ENCODE data around the gene PARVB. TPM values are rescaled to one million over a fixed set of nuclear protein-coding genes. Genes with fewer than 3 reads are reported as not detected.
A peak's percentile ranks its signal among the peaks of the same experiment; 100 is the strongest.

The PARVB gene
- total and polyA plus RNA-seq, 2 of the 8 experiments (the other 6 are each of a cell fraction or from before 2014, with no cell fraction given): 14.5 to 18.6 TPM

DNA sequence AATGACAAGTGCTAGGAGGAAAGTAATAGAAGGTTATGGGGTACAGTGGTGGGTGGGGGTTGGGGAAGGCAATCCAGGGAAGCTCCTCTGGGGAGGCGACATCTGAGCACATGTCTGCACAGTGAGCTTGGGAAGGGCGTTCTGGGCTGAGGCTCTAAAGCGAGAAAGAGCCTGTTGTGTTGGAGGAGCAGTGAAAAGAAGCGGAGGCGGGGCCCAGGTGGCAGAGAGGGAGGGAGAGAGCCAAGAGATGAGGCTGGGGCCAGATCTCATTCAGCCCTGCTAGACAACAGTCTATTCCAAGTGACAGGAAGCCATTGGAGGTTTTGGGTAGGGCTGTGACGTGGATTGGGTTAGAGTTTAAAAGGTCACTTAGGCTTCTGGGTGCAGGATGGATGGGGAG, 101.3 kb downstream of the PARVB start:
- H3K18ac ChIP-seq (ENCODE audit: extremely low read depth, low read length): no peak overlapping the region
- H3K56ac ChIP-seq (replicated peaks; ENCODE audit: insufficient read length, low read depth, low read length): peak overlapping the region; percentile 6
- no peak overlapping the region for H3K4ac ChIP-seq (replicated peaks; ENCODE audit: insufficient read length, low read depth, low read length)
- no peak overlapping the region for H3K27ac ChIP-seq (ENCODE audit: low read depth, low read length)
- peaks cover 13 to 16% of the 10 kb centered on the region in 2 experiments for H3K9me3 ChIP-seq (ENCODE audit: insufficient read depth in 2 of 2, low read depth in 1 of 2, low read length in 1 of 2)
- FAIRE-seq (no peak), DNase-seq (ENCODE audit: low read depth in 1 of 2, low spot score in 2 of 2) (no peak)
- H2BK20ac ChIP-seq (ENCODE audit: low read length): no peak overlapping the region
- H2BK5ac ChIP-seq (ENCODE audit: low read depth, low read length): no peak overlapping the region
- no peak overlapping the region for H2BK15ac ChIP-seq (ENCODE audit: low read length)
- H4K5ac ChIP-seq (ENCODE audit: insufficient read length, low read depth, low read length): no peak overlapping the region
- no peak overlapping the region for H2AFZ ChIP-seq (ENCODE audit: low read length)
- H3K36me3 ChIP-seq (ENCODE audit: control insufficient read depth in 2 of 4, insufficient read depth in 4 of 4, low read length in 3 of 4): 0 out of 8 replicates have a peak, but pooled peaks cover 0 to 2% (median 0%) of the 10 kb centered on the region in 4 experiments
- no peak overlapping the region for H3K14ac ChIP-seq (ENCODE audit: insufficient read length)
- ChIA-PET POLR2A (ENCODE audit: partially characterized antibody) (no interaction called here), CTCF (ENCODE audit: partially characterized antibody) (interaction anchor here (0.5 to 0.7 kb wide), 2 partner anchors 14 to 82 kb away, joined by 3 read pairs; no protein-coding TSS in a partner anchor)
- H4K20me1 ChIP-seq (replicated peaks in 1 of 2; ENCODE audit: control insufficient read depth in 1 of 2, insufficient read depth in 2 of 2, low read length in 2 of 2): no peaks in the 10 kb centered on the region
- no peak overlapping the region for H2BK12ac ChIP-seq (ENCODE audit: low read depth, low read length)
- no peaks in the 10 kb centered on the region for H3K23me2 ChIP-seq (ENCODE audit: low read depth, low read length)
- no peak overlapping the region for H2BK120ac ChIP-seq (replicated peaks; ENCODE audit: low read depth, low read length)
- no peak overlapping the region for H2AK5ac ChIP-seq (ENCODE audit: low read depth, low read length)
- no peak overlapping the region for H3K4me3 ChIP-seq (ENCODE audit: extremely low read depth in 1 of 4, insufficient read depth in 2 of 4, low read depth in 3 of 4, low read length in 4 of 4)
- WGBS, 2 experiments (ENCODE audit: extremely low coverage in 1 of 2, insufficient coverage in 1 of 2, insufficient read length in 1 of 2, insufficient replicate concordance in 2 of 2, low coverage in 1 of 2, low lambda C conversion rate in 2 of 2, missing lambda C conversion rate in 1 of 2): 82% methylated on average over 2 of the region's 6 CpGs; no CpG with 5 or more reads in 1 of the 2 experiments
- no peaks in the 10 kb centered on the region for H3K27me3 ChIP-seq (replicated peaks in 1 of 4; ENCODE audit: control insufficient read depth in 3 of 4, extremely low read depth in 1 of 4, insufficient read depth in 3 of 4, low read length in 3 of 4)
- no peaks in the 10 kb centered on the region for H3K79me1 ChIP-seq (ENCODE audit: low read depth, low read length)
- no peaks in the 10 kb centered on the region for H3K79me2 ChIP-seq (ENCODE audit: control insufficient read depth in 1 of 2, insufficient read depth in 2 of 2, low read length in 2 of 2)
- no peak overlapping the region for H4K91ac ChIP-seq (replicated peaks; ENCODE audit: insufficient read length, low read length)
- peaks cover 0 to 2% (median 0%) of the 10 kb centered on the region in 4 experiments; a peak in 2 of 7 replicates for H3K4me1 ChIP-seq (replicated peaks in 1 of 4; ENCODE audit: control insufficient read depth in 3 of 4, insufficient read depth in 4 of 4, low read length in 3 of 4)
- H4K8ac ChIP-seq (ENCODE audit: extremely low read depth, insufficient read depth, low read length): no peak overlapping the region; the same call in 1 of the 2 replicates
- no peak overlapping the region for H3K23ac ChIP-seq (ENCODE audit: insufficient read length)
- H3K9ac ChIP-seq (replicated peaks in 1 of 4; ENCODE audit: extremely low read depth in 1 of 4, low read depth in 3 of 4, low read length in 3 of 4): no peak overlapping the region
- no peak overlapping the region for H3K4me2 ChIP-seq (ENCODE audit: insufficient read depth in 1 of 2, low read depth in 2 of 2, low read length in 2 of 2)
- TF ChIP-seq EGR1 (IDR thresholded peaks at IDR 0.05; ENCODE audit: borderline replicate concordance, low read depth, low read length) (no peak), POLR2A (IDR thresholded peaks at IDR 0.05; ENCODE audit: control extremely low read depth in 1 of 2, low read depth in 2 of 2, low read length in 2 of 2) (no peak), TBP (IDR thresholded peaks at IDR 0.05; ENCODE audit: low read depth, low read length) (no peak), PHF8 (conservative IDR thresholded peaks at IDR 0.05; ENCODE audit: low read depth, low read length) (no peak), EZH2 (IDR thresholded peaks at IDR 0.05; ENCODE audit: low read depth, low read length, severe bottlenecking) (no peak), CBX8 (IDR thresholded peaks at IDR 0.05; ENCODE audit: borderline replicate concordance, low read depth, low read length) (no peak), NRF1 (IDR thresholded peaks at IDR 0.05; ENCODE audit: low read depth, low read length) (no peak), RBBP5 (IDR thresholded peaks at IDR 0.05; ENCODE audit: borderline replicate concordance, low read depth, low read length) (no peak), JUND (IDR thresholded peaks at IDR 0.05; ENCODE audit: low read length) (no peak), KDM4A (IDR thresholded peaks at IDR 0.05; ENCODE audit: low read depth, low read length, severe bottlenecking) (no peak)
